Loucy (cell line): ENCODE results near the gene SSTR5.

Experiments
- H2AFZ ChIP-seq: fragments of 200-600 bp; sonication (generic); 2 replicates; pipeline ENCODE4 v1.6.0; 2016; ENCODE audit warnings: antibody characterized with exemption, mild to moderate bottlenecking, low read length, moderate library complexity
- H3F3A ChIP-seq: fragments of 200-600 bp; 2 replicates; pipeline ENCODE4 v1.6.0; 2016; ENCODE audit warnings: antibody characterized with exemption, low read depth, mild to moderate bottlenecking
- H3K27me3 ChIP-seq: fragments of 200-600 bp; sonication (generic); 2 replicates; pipeline ENCODE4 v1.6.1; 2014; ENCODE audit warnings: low read length, mild to moderate bottlenecking; ENCODE audit not compliant: insufficient read depth, poor library complexity, severe bottlenecking
- H3K36me3 ChIP-seq: fragments of 200-600 bp; sonication (generic); 2 replicates; pipeline ENCODE4 v1.6.1; 2016; ENCODE audit warnings: low read length; ENCODE audit not compliant: insufficient read depth
- H3K4me1 ChIP-seq: fragments of 200-600 bp; sonication (generic); 2 replicates; pipeline ENCODE4 v1.5.1; 2014; ENCODE audit warnings: low read length, mild to moderate bottlenecking; ENCODE audit not compliant: insufficient read depth, poor library complexity, severe bottlenecking
- H3K4me2 ChIP-seq: fragments of 200-600 bp; sonication (generic); 2 replicates; pipeline ENCODE4 v1.6.0; 2014; ENCODE audit warnings: antibody characterized with exemption, low read length, low read depth, mild to moderate bottlenecking; ENCODE audit not compliant: poor library complexity, severe bottlenecking
- H3K4me3 ChIP-seq: fragments of 200-600 bp; sonication (generic); 2 replicates; pipeline ENCODE4 v1.5.1; 2014; ENCODE audit warnings: low read length, mild to moderate bottlenecking, mixed read lengths; ENCODE audit not compliant: poor library complexity, severe bottlenecking
- H3K79me2 ChIP-seq: fragments of 200-600 bp; sonication (generic); 2 replicates; pipeline ENCODE4 v1.6.1; 2014; ENCODE audit warnings: low read length; ENCODE audit not compliant: insufficient read depth
- H3K9ac ChIP-seq: fragments of 200-600 bp; sonication (generic); 2 replicates; pipeline ENCODE4 v1.6.0; 2014; ENCODE audit warnings: mild to moderate bottlenecking, low read depth, low read length, moderate library complexity; ENCODE audit not compliant: poor library complexity, severe bottlenecking
- H3K9me2 ChIP-seq: fragments of 200-600 bp; sonication (generic); replicated peaks from 2 replicates; pipeline ENCODE4 v1.6.1; 2016; ENCODE audit warnings: low read depth, low read length, mixed read lengths
- H3K9me3 ChIP-seq: fragments of 200-600 bp; sonication (generic); 2 replicates; pipeline ENCODE4 v1.6.1; 2014; ENCODE audit warnings: mild to moderate bottlenecking, antibody characterized with exemption, low read length, low read depth; ENCODE audit not compliant: insufficient read depth
- H4K20me1 ChIP-seq: fragments of 200-600 bp; sonication (generic); 2 replicates; pipeline ENCODE4 v1.6.0; 2014; ENCODE audit warnings: antibody characterized with exemption, low read length, mild to moderate bottlenecking; ENCODE audit not compliant: insufficient read depth, poor library complexity, severe bottlenecking
- EZH2phosphoT487 ChIP-seq: fragments of 200-600 bp; IDR thresholded peaks from 2 replicates; pipeline ENCODE4 v1.6.1; 2018; ENCODE audit warnings: antibody characterized with exemption, mild to moderate bottlenecking, moderate library complexity, borderline replicate concordance
- TF ChIP-seq, protein P1 (sequence below): fragments of 200-600 bp; sonication (generic); conservative IDR thresholded peaks from 2 replicates; pipeline ENCODE4 v1.5.1; 2014; ENCODE audit warnings: mild to moderate bottlenecking, antibody characterized with exemption, low read length

Gene SSTR5

DNA sequence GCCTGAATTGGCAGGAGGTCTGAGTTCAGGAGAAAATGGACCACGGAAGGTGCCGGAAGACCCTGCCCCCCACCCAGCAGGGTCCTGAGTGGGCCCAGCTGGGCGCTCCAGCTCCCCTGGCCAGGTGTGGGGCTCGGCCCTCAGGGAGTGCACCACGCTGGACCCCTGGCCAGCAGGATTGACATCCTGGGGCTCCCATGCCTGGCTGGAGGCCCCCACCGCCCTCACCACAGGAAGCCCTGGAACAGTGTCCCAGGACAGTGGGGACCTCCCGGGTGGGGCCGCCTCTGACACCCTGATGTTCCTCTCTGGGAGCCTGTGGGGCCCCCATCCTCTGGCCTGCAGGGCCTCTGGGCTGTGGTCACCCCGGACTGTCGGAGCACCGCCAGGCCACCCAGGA is 52.2 kb downstream of the SSTR5 start:
- no peaks in the 10 kb centered on the region for H3K27me3 ChIP-seq
- H3K9me3 ChIP-seq, result no peaks in the 10 kb centered on the region
- no peaks in the 10 kb centered on the region for H3K36me3 ChIP-seq
- H3K9ac ChIP-seq, result no peak overlapping the region
- no peaks in the 10 kb centered on the region for H3K9me2 ChIP-seq
- H3K4me1 ChIP-seq, result no peaks in the 10 kb centered on the region
- H3K4me2 ChIP-seq, result no peak overlapping the region
- H2AFZ ChIP-seq, result no peak overlapping the region
- no peak overlapping the region for H3K4me3 ChIP-seq
- no peaks in the 10 kb centered on the region for H3F3A ChIP-seq
- TF ChIP-seq, protein P1, sequence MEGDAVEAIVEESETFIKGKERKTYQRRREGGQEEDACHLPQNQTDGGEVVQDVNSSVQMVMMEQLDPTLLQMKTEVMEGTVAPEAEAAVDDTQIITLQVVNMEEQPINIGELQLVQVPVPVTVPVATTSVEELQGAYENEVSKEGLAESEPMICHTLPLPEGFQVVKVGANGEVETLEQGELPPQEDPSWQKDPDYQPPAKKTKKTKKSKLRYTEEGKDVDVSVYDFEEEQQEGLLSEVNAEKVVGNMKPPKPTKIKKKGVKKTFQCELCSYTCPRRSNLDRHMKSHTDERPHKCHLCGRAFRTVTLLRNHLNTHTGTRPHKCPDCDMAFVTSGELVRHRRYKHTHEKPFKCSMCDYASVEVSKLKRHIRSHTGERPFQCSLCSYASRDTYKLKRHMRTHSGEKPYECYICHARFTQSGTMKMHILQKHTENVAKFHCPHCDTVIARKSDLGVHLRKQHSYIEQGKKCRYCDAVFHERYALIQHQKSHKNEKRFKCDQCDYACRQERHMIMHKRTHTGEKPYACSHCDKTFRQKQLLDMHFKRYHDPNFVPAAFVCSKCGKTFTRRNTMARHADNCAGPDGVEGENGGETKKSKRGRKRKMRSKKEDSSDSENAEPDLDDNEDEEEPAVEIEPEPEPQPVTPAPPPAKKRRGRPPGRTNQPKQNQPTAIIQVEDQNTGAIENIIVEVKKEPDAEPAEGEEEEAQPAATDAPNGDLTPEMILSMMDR, result no peak
- no peak for TF ChIP-seq EZH2phosphoT487
- H4K20me1 ChIP-seq, result no peaks in the 10 kb centered on the region
- H3K79me2 ChIP-seq, result no peaks in the 10 kb centered on the region

DNA sequence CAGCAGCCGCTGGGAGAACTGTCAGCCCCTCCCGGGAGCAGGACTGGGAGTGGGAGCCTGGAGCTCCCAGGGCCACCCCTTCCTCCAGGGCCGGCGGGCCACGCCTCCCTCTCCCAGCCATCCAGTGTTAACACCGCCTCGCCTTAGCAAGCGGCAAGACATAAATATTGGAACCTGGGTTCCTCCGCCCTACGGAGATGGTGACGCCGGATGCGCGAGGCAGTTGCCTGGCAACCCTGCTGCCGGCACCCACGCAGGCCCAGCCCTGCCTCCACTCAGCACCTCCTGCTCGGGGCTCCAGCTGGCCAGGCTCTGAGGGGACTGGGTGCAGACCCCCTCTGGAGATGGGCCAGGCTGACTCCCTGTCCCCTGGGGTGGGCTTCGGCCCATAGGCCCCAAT is 52.9 kb downstream of the SSTR5 start:
- no peak overlapping the region for H2AFZ ChIP-seq
- H3K79me2 ChIP-seq, result no peaks in the 10 kb centered on the region
- no peaks in the 10 kb centered on the region for H3K9me2 ChIP-seq
- no peaks in the 10 kb centered on the region for H3K9me3 ChIP-seq
- H3K4me3 ChIP-seq, result no peak overlapping the region
- H3K9ac ChIP-seq, result no peak overlapping the region
- H3K4me2 ChIP-seq, result no peak overlapping the region
- no peaks in the 10 kb centered on the region for H3K36me3 ChIP-seq
- TF ChIP-seq EZH2phosphoT487, result no peak
- TF ChIP-seq, protein P1, result no peak
- no peaks in the 10 kb centered on the region for H3K27me3 ChIP-seq
- H3F3A ChIP-seq, result no peaks in the 10 kb centered on the region
- H3K4me1 ChIP-seq, result no peaks in the 10 kb centered on the region
- H4K20me1 ChIP-seq, result no peaks in the 10 kb centered on the region

DNA sequence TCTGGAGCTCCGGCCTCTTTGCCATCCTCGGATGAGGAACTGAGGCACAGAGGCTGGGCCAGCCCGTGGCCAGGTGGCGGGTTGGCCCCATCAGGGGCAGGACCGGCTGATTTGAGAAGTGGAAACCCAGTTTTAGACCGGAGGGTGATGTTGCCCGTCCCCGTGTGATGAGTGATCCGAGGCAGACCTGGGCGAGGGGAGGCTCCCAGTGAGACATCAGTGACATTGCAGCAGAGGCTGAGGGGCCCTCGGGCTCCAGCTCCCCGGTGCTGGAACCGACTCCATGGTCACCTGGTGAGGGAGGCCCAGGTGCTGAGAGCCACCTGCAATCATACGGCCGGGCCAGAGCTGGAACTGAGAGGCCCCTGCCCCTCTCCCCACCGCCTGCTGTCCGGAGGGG is 53.5 kb downstream of the SSTR5 start:
- Histone ChIP-seq H3K27me3 (no peaks in the 10 kb centered on the region), H3K9ac (no peak overlapping the region), H3F3A (no peaks in the 10 kb centered on the region), H3K4me1 (no peaks in the 10 kb centered on the region), H2AFZ (no peak overlapping the region), H3K4me3 (no peak overlapping the region), H3K9me2 (no peaks in the 10 kb centered on the region), H3K36me3 (no peaks in the 10 kb centered on the region), H3K9me3 (no peaks in the 10 kb centered on the region), H3K4me2 (no peak overlapping the region), H4K20me1 (no peaks in the 10 kb centered on the region), H3K79me2 (no peaks in the 10 kb centered on the region)
- no peak for TF ChIP-seq EZH2phosphoT487
- TF ChIP-seq, protein P1, result no peak
